Glomerular visceral epithelial cell (primary cell): ENCODE data around the gene DBX1.

Source experiments
- DNase-seq: peaks from one replicate; pipeline ENCODE4 v3.0.0-alpha.2; 2016; ENCODE audit errors: extremely low spot score

The DBX1 gene

GRCh38 chr11:20120134-20120925 lies 39.9 kb downstream of the DBX1 start:
- no peak for DNase-seq

GRCh38 chr11:20119315-20119714 lies 41.0 kb downstream of the DBX1 start:
- DNase-seq, result no peak

GRCh38 chr11:20118209-20118608 lies 42.1 kb downstream of the DBX1 start:
- DNase-seq, result no peak

DNA sequence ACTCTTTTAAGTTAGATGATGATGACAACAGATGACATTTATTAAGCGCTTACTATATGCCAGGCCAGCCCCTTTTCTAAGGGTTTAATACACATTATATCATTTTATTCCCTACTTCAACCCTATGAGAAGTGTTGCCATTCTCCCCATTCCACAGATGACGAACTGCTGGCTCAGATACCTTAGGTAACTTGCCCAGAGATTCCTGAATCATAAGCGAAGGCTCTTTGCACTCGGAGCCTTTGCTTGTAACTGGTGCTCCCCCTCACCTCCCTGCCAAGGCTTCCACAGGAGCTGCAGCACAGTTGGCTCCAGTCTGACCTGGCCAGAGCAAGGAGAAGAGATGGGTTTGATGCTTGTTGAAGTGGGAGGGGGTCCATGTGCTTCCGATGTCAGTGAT lies 43.0 kb downstream of the DBX1 start:
- no peak for DNase-seq

DNA sequence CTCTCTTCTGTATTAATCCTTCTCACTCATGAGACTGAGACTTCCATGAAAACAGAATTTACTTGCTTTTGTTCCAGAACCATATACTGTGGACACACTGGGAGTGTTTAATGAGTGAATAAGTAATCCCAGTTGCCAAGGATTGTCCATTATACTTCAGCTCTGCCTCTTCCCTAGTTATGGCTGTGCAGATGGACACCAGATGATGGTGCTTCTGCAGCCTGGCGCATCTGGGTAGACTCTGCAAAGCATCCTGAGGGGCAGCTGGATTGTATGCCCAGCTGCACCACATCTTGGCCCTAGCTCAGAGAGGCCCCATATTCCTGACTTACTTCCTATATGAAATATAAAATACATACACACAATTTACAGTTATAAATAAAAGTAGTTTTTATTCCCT lies 43.5 kb downstream of the DBX1 start:
- no peak for DNase-seq

DNA sequence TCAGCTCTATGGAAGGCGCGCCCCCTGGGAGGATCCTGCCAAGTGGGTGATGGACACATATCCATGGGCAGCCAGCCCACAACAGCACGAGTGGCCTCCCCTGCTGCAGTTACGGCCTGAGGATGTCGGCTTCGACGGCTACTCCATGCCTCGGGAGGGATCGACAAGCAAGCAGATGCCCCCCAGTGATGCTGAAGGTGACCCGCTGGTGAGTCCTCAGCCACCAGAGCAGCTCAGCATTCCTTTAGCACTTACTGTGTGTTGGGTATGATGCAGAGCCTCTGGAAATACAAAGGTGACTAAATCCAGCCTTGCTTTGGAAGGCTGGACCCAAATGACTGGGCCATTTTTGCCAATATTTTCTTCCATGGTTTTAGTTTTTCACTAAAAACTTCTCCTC lies 45.7 kb downstream of the DBX1 start:
- DNase-seq, result no peak

- DNase-seq, result peak; percentile 83
Measured at GRCh38 chr11:20113149-20113438, 47.2 kb downstream of the DBX1 start.

GRCh38 chr11:20112291-20113148 lies 47.8 kb downstream of the DBX1 start:
- DNase-seq, result peak; percentile 90

DNA sequence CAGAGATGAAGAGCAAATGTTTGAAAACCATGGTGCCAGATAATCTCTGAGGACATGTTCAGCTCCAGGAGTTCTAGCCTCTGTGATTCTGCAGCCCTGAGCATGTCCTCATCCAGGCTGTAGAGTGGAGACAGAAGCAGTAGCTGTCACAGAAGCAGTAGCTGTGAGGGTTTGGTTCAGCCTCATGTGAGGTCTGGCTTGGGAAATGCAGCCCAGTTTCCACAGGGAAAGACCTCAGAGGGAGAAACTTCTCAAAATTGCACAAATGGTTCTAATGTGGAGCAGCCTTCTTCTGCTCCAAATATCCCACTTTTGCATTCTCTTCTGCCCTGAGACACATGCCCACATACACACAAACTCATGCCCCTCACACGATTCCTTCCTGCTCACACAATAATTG lies 48.4 kb downstream of the DBX1 start:
- no peak for DNase-seq

- DNase-seq, result peak; percentile 59
Measured at GRCh38 chr11:20110908-20111669, 49.2 kb downstream of the DBX1 start.

DNA sequence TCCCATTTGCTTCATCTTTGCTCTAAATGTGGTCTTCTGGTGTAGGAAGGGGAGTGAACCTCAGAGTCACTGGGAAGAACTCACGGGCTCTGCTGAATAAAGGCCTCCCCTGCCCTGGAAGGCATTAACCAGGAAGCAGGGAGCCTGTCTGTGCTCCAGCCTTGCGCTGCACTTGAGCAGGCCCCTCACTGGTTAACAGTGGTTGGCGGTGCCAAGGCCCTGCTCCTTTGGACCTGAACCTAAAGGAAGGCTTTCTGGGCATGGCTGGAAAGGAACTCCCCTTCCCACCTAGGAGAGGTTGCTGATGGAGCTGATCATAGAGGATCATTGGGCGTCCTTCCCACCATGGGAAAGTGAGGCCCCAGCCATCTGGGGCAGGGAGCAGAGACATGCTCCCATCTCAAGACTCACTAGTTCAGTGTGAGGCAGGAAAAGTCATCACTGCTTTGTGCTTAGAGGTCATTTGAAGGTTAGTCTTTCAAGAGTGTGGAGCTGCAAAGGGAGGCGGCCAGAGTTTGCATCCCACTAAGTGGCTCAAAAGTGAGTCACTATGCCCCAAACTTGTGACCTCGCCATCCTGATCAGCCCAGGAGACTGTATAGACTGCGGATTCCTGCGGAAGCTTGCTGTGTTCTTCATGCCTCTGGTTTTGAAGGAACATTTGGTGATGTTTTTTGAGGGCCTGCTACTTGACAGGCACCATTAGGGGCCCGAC lies 50.4 kb downstream of the DBX1 start:
- DNase-seq, result no peak
